ENCODE data around the gene DIAPH1.

Gene DIAPH1

GRCh38 chr5:141646026-141646425 lies 27.2 kb upstream of the DIAPH1 start:
- no peak for TF ChIP-seq CTCF (IDR thresholded peaks at IDR 0.05; ENCODE audit: low read depth, low read length)
- Histone ChIP-seq H3K4me1 (no peaks in the 10 kb centered on the region), H3K36me3 (no peaks in the 10 kb centered on the region), H3K9me3 (no peaks in the 10 kb centered on the region), H3K27me3 (no peaks in the 10 kb centered on the region), H3K4me3 (ENCODE audit: low read depth, low read length) (no peak overlapping the region)
- DNase-seq = no peak

GRCh38 chr5:141641634-141642267 lies 23.0 kb upstream of the DIAPH1 start:
- TF ChIP-seq CTCF (IDR thresholded peaks at IDR 0.05; ENCODE audit: low read depth, low read length) = peak; percentile 9; the same call in 1 of the 2 replicates
- Histone ChIP-seq H3K27me3 (no peaks in the 10 kb centered on the region), H3K36me3 (no peaks in the 10 kb centered on the region), H3K9me3 (no peaks in the 10 kb centered on the region), H3K4me1 (no peaks in the 10 kb centered on the region), H3K4me3 (ENCODE audit: low read depth, low read length) (no peak overlapping the region)
- DNase-seq = no peak

- TF ChIP-seq CTCF (IDR thresholded peaks at IDR 0.05; ENCODE audit: low read depth, low read length) = no peak
- no peak for DNase-seq
- H3K36me3 ChIP-seq = no peaks in the 10 kb centered on the region
- no peaks in the 10 kb centered on the region for H3K9me3 ChIP-seq
- H3K27me3 ChIP-seq = no peaks in the 10 kb centered on the region
- no peaks in the 10 kb centered on the region for H3K4me1 ChIP-seq
- H3K4me3 ChIP-seq (ENCODE audit: low read depth, low read length) = no peak overlapping the region
Measured at GRCh38 chr5:141640698-141641097, 21.9 kb upstream of the DIAPH1 start.

GRCh38 chr5:141640051-141640415 lies 21.2 kb upstream of the DIAPH1 start:
- Histone ChIP-seq H3K36me3 (no peaks in the 10 kb centered on the region), H3K9me3 (no peaks in the 10 kb centered on the region), H3K4me1 (no peaks in the 10 kb centered on the region), H3K27me3 (no peaks in the 10 kb centered on the region), H3K4me3 (ENCODE audit: low read depth, low read length) (no peak overlapping the region)
- no peak for DNase-seq
- no peak for TF ChIP-seq CTCF (IDR thresholded peaks at IDR 0.05; ENCODE audit: low read depth, low read length)

- Histone ChIP-seq H3K4me3 (ENCODE audit: low read depth, low read length) (no peak overlapping the region), H3K27me3 (no peaks in the 10 kb centered on the region), H3K9me3 (no peaks in the 10 kb centered on the region), H3K4me1 (no peaks in the 10 kb centered on the region), H3K36me3 (no peaks in the 10 kb centered on the region)
- TF ChIP-seq CTCF (IDR thresholded peaks at IDR 0.05; ENCODE audit: low read depth, low read length) = no peak
- DNase-seq = no peak
Measured at GRCh38 chr5:141639357-141640050, 20.7 kb upstream of the DIAPH1 start.

- TF ChIP-seq CTCF (IDR thresholded peaks at IDR 0.05; ENCODE audit: low read depth, low read length) = no peak
- no peak overlapping the region for H3K4me3 ChIP-seq (ENCODE audit: low read depth, low read length)
- no peaks in the 10 kb centered on the region for H3K4me1 ChIP-seq
- H3K9me3 ChIP-seq = no peaks in the 10 kb centered on the region
- H3K36me3 ChIP-seq = no peaks in the 10 kb centered on the region
- no peaks in the 10 kb centered on the region for H3K27me3 ChIP-seq
- DNase-seq = no peak
Measured at GRCh38 chr5:141638771-141639170, 20.0 kb upstream of the DIAPH1 start.

All from BE2C (cell line).